Heart right ventricle (tissue), 16 donors: ENCODE measurements around the gene DCST2. TPM values are rescaled to one million over a fixed set of nuclear protein-coding genes. Genes with fewer than 3 reads are reported as not detected.

Source experiments
- ATAC-seq, 8 donors: fragments of 200-7000 bp; cut with Tn5 transposase; one replicate each; pipeline ENCODE4 v1.9.1; 2020; ENCODE audit warnings: mild to moderate bottlenecking in 8 of 8, moderate library complexity in 8 of 8, moderate number of reproducible peaks in 1 of 8
- DNase-seq, 2 donors: peaks; one replicate each; pipeline ENCODE4 v3.0.0-alpha.2; 2020
- H3K27ac ChIP-seq, 10 donors: fragments of 200-600 bp; sonication (generic) in 2 of 10; one replicate each; pipeline versions ENCODE4 v1.5.0 to v1.8.0; 2020 to 2022; ENCODE audit warnings: mild to moderate bottlenecking in 3 of 10
- H3K27me3 ChIP-seq, 7 donors: fragments of 200-600 bp; one replicate each; pipeline ENCODE4 v1.8.0; 2021 to 2022; ENCODE audit warnings: mild to moderate bottlenecking in 2 of 7
- H3K36me3 ChIP-seq, 9 donors: fragments of 200-600 bp; sonication (generic) in 1 of 9; one replicate each; pipeline versions ENCODE4 v1.5.0 to v1.8.0; 2020 to 2022; ENCODE audit warnings: mild to moderate bottlenecking in 2 of 9
- H3K4me1 ChIP-seq, 9 donors: fragments of 200-600 bp; sonication (generic) in 1 of 9; one replicate each; pipeline versions ENCODE4 v1.5.0 to v1.8.0; 2020 to 2022; ENCODE audit warnings: mild to moderate bottlenecking in 4 of 9
- H3K4me3 ChIP-seq, 10 donors: fragments of 200-600 bp; sonication (generic) in 2 of 10; one replicate each; pipeline versions ENCODE4 v1.5.0 to v1.8.0; 2020 to 2022; ENCODE audit warnings: mild to moderate bottlenecking in 7 of 10, moderate library complexity in 2 of 10
- H3K9me3 ChIP-seq, 11 donors: fragments of 200-600 bp in 10 of 11; sonication (generic) in 2 of 11; one replicate each; pipeline versions ENCODE4 v1.5.0 to v1.8.0; 2013 to 2022; ENCODE audit warnings: mild to moderate bottlenecking in 2 of 11, control low read depth in 1 of 11, moderate library complexity in 1 of 11
- CTCF ChIP-seq, 9 donors: fragments of 200-600 bp; sonication (generic) in 2 of 9; IDR thresholded peaks; one replicate each; pipeline versions ENCODE4 v1.5.0 to v1.8.0; 2021 to 2022; ENCODE audit warnings: antibody characterized with exemption in 9 of 9, mild to moderate bottlenecking in 5 of 9, moderate library complexity in 1 of 9
- WGBS, 2 donors: extraction: QIAGEN DNeasy Blood & Tissue Kit; methylation state at CpG; one replicate each; pipeline ENCODE4 v1.1.7; 2013; ENCODE audit warnings: inconsistent platforms in 1 of 2; 5-methylcytosine and 5-hydroxymethylcytosine counted together
- intact Hi-C, 10 donors: fragments of 100-400 bp; cut with DNase I; formaldehyde crosslinking; loops; one replicate each; pipeline versions ENCODE4 v1.11.1 to v1.14.2; 2022
- polyA plus RNA-seq, 2 donors: library from polyadenylated mRNA; stranded (reverse); fragments of 200-250 nt; gene quantifications; one replicate each; pipeline ENCODE4 v1.2.3, GENCODE V29; 2013
- total RNA-seq, 10 donors: library from RNA; stranded (reverse); fragmentation: NEBNext Ultra II Directional in 3 of 10; extraction: Animal tissue kit (Norgen Biotek cat#: 25700) in 3 of 10; gene quantifications; one replicate each; pipeline versions ENCODE4 v1.2.1 to v1.2.4, GENCODE V29; 2021 to 2023
- donor health status: Arrhythmogenic right ventricular cardiomyopathy.
- donor health status: ischemic (EF 13 %, LVEDD 7.1; RV severe dilation, severe dysfunction).
- donor health status: healthy with polysubstance abuse.
- donor health status: DM: no; HTN: yes; CAD: no.
- donor health status: DM: no; HTN: no; CAD: no.
- donor health status: ischemic (EF 25% LVEDD 6.9; RV normal size, moderate dysfunction).
- donor health status: ischemic (EF 25% LVEDD 5.7; RV mildly dilated, moderate dysfunction).
- donor health status: healthy.
- donor health status: DM: yes; HTN: yes; CAD: no.
- donor health status: Ischemic cardiomyopathy.
- donor health status: ischemic (EF 35%, LVEDD 5.7; RV mildly dilated, moderate dysfunction).
- donor health status: nonischemic (EF 11% LVEDD 7.7; RV severe dilation, severe dysfunction).
- donor health status: DM: yes; HTN: yes; CAD: no.
- donor health status: PGD.
- donor health status: ischemic (EF 29% LVEDD 5.4; RV normal size, mild dysfunction).
- donor health status: nonischemic (EF 23%, LVEDD 6.1; RV moderate dilation, normal function).

Gene DCST2
- total and polyA plus RNA-seq, 12 donors, result 0.15 to 1.8 (median 0.32) TPM; not detected in 1

GRCh38 chr1:154974808-154975408, 58.7 kb downstream of the DCST2 start:
- peaks cover 23 to 58% (median 43%) of the 10 kb centered on the region in 9 donors for H3K4me1 ChIP-seq
- TF ChIP-seq CTCF (IDR thresholded peaks at IDR 0.05), result no peak
- intact Hi-C loops, result loop anchor here in 6 of 10 donors (1.0 to 10.0 kb wide), 6 partner anchors 8 to 87 kb away; partner anchors contain the start of genes ADAM15 (in 2 of the 6), EFNA4 (in 2 of the 6) and FLAD1 (in 1 of the 6)
- no peaks in the 10 kb centered on the region for H3K9me3 ChIP-seq
- ATAC-seq (peak; percentile 50 to 74 (median 69)), DNase-seq (peak; percentile 93 to 96)
- peak overlapping the region; percentile 71 to 100 (median 96) for H3K27ac ChIP-seq
- 0% methylated on average over 30 of the region's 30 CpGs for WGBS, 2 donors
- no peaks in the 10 kb centered on the region for H3K27me3 ChIP-seq
- peak overlapping the region; percentile 41 to 89 (median 66) for H3K4me3 ChIP-seq
- peaks cover 0 to 17% (median 4%) of the 10 kb centered on the region in 9 donors for H3K36me3 ChIP-seq

GRCh38 chr1:154974102-154974807, 59.3 kb downstream of the DCST2 start, which contains the start of gene CKS1B:
TSS of gene CKS1B (plus strand) at chr1:154974681. CDS start at chr1:154974746, 65 bp downstream.
- intact Hi-C loops, result loop anchor here in 6 of 10 donors (2.0 to 10.0 kb wide), 5 partner anchors 27 to 88 kb away; partner anchors contain the start of genes ADAM15 (in 2 of the 6) and EFNA4 (in 2 of the 6)
- TF ChIP-seq CTCF (IDR thresholded peaks at IDR 0.05), result peak in 1 of 9 donors; percentile 18
- WGBS, 2 donors, result 0% methylated on average over 47 of the region's 47 CpGs
- Histone ChIP-seq H3K4me1 (peaks cover 25 to 64% (median 50%) of the 10 kb centered on the region in 9 donors), H3K27me3 (no peaks in the 10 kb centered on the region), H3K36me3 (peaks cover 0 to 11% (median 4%) of the 10 kb centered on the region in 9 donors), H3K9me3 (no peaks in the 10 kb centered on the region), H3K27ac (peak within 1 kb of the TSS; percentile 90 to 100 (median 96)), H3K4me3 (peak within 1 kb of the TSS; percentile 41 to 89 (median 66))
- peak; percentile 95 to 98 for DNase-seq
- peak; percentile 82 to 92 (median 89) for ATAC-seq

- peak in 5 of 9 donors; percentile 9 to 46 (median 44) for TF ChIP-seq CTCF (IDR thresholded peaks at IDR 0.05)
- Histone ChIP-seq H3K9me3 (no peaks in the 10 kb centered on the region), H3K36me3 (peaks cover 0 to 14% (median 7%) of the 10 kb centered on the region in 9 donors), H3K27me3 (no peaks in the 10 kb centered on the region), H3K27ac (peak overlapping the region; percentile 90 to 100 (median 96)), H3K4me1 (peaks cover 25 to 71% (median 57%) of the 10 kb centered on the region in 9 donors), H3K4me3 (peak overlapping the region; percentile 36 to 89 (median 66))
- DNase-seq (peak; percentile 95 to 98), ATAC-seq (peak; percentile 35 to 71 (median 58))
- 3 to 5% methylated on average over 34 to 37 of the region's 37 CpGs for WGBS, 2 donors
- intact Hi-C loops, result loop anchor here in 6 of 10 donors (2.0 to 10.0 kb wide), 5 partner anchors 27 to 89 kb away; partner anchors contain the start of genes ADAM15 (in 2 of the 6) and EFNA4 (in 2 of the 6)
Measured at GRCh38 chr1:154973344-154974101, 60.1 kb downstream of the DCST2 start.
